NOMO-1 (cell line): Measurements from ENCODE around the gene PRPF6.

ENCODE experiments used
- DNase-seq, 2 experiments: peaks; one replicate each; lab custom pipeline; 2025; ENCODE audit not compliant: unreplicated experiment in 2 of 2; lab: John Stamatoyannopoulos, UW

Gene PRPF6

DNA sequence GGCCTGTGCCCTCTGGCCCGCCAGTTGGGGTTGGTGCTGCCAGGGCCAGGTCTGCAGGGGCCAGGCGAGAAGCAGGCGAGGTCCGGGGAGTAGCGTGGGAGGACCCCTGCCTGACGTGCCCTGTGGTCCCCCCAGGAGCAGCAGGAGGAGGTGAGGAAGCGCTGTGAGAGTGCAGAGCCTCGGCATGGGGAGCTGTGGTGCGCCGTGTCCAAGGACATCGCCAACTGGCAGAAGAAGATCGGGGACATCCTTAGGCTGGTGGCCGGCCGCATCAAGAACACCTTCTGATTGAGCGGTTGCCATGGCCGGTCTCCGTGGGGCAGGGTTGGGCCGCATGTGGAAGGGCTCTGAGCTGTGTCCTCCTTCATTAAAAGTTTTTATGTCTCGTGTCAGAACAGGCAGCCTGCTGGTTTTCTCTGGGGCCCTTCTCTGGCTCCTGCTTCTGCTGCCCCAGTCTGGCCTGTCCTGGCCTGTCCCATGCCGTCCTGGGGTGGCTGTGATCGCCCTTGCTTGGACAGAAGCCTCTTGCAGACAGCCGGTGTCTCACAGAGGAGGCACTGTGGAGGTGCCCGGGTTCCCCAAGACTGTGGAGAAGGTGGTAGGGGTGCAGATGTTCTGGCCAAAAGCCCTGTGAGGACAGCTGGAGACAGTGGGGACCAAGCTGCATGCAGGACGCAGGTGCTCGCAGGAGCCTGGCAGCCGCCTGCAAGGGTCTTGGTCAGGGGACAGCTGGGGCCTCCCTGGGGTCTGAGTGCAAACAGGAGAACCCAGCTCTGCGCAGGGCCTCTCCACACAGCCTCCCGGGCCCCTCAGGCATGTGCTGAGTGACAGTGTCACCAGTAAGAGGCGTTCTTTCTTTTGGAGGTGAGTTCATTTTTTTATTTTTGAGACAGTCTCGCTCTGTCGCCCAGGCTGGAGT, 52.0 kb downstream of the PRPF6 start:
- no peak for DNase-seq

DNA sequence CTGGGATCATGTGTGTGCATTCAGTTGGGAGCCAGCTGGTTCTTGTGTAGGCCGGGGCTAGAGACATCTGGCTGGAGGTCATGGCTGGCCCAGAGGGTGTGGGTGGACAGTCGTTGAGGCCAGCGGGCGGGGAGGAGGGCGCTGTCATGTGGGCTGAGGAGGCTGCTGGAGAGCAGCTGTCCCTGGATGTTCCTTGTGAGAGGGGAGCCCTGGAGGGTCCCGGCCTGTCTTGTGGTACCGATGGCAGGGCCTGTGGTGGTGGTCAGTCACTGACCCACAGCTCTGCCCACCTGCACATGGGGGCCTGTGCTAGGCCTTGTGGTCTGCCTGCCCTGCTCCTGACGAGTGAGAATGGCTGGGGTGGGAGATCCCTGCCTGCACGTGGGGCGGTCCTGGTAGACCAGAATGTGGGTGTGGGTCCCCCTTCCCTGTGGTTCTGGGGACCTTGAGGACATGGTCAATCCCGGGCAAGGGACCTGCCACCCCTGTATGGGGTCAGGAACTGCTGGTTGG, 53.1 kb downstream of the PRPF6 start:
- DNase-seq, result no peak

DNA sequence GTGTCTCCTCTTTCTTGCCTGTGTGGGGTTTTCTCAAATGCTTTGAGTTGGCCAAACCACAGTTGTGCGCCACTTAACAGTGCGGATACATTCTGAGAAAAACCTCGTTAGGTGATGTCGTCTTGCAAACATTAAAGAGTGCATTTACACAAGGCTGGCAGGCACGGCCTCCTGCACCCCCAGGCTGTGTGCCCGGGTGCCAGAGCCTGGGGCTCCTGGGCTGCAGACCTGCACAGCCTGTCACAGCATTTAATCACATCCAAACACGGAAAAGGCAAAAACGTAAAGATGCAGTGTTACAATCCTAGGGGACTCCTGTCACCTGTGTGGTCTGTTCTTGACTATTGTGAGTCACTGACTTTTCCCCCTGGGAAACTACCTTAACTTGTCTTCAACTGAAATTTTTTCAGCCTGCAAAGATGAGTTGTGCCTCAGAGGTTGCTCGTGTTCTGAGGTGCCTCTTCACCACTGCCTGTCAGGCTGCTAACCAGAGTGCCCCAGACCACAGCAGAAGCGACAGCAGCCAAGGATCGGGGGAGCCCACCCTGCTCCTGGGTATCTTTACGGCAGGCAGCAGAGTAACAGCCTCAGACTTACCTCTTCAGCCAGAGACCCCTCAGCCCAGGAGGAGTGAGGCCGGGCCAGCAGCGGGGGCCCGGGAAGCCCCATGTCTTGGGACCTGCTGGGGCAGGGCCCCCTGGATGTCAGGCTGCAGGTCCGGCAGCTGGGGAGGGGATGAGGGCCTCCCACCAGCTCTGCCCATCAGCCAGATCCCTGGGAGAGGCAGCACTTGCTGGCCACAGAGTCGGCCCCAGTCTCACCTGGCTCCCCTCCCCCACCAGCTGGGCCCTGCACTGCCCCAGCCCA, 54.4 kb downstream of the PRPF6 start:
- no peak for DNase-seq

DNA sequence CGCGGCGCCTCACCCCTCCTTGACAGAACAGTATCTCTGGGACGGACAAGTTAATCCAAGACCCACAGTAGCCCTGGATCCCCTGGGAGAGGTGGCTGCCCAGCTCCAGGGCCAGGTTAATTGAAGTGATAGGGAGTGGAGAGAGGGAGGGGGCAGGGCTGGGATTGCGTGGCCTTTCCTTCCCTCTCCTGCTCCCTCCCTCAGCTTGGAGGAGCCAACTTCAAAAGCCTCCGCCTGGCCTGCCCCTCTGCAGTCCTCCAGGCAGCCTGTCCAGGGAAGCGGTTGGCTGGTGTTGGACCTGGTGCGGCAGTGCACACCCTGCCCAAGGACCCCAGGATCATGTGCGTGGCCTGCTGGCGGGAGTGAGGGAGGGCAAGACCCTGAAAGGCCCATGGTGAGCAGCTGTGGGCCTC, 55.0 kb downstream of the PRPF6 start, which contains the start of gene C20orf204:
Gene C20orf204 (plus strand): TSS at position 250 of the 413 bp plus-strand sequence. CDS start 142 bp downstream, at position 392.
- no peak for DNase-seq

DNA sequence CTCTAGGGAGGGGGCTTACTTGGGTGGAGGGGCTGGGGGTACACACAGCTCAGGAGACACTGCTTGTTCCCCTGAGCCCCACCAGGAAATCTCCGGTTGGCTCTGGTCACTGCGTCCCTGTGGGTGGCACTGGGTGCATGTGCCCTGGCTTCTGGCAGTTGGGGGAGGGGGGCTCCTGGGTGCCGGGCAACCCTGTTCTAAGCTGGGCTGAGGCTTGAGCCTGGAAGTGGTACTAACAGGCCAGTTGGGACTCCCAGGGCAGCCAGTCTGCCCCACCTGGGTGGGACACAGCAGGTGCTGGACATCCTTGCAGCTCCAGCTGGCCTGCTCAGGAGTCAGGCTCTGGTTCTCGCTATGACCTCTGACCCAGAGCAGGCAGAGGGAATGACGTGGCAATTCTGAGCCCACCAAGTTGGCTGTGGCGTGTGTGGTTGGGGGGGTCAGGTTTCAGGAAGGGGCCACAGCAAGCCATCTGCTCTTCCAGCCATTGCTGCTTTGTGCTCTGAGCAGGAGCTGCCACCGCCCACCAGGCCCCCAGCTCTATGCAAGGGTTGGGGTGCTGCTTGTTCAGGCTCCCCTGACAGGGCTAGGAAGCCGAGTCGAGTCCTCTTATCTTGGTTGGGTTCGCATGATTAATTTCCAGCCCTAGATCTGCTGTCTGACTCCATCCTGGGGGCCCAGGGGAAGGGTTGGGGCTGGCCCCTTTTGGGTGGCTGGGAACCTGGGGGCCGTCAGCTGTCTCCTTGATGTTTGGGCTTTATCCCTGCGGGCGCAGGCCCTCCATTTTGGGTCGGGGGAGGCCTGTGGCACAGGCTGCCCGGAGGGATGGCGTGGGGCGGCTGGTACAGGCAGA, 55.6 kb downstream of the PRPF6 start:
- no peak for DNase-seq

DNA sequence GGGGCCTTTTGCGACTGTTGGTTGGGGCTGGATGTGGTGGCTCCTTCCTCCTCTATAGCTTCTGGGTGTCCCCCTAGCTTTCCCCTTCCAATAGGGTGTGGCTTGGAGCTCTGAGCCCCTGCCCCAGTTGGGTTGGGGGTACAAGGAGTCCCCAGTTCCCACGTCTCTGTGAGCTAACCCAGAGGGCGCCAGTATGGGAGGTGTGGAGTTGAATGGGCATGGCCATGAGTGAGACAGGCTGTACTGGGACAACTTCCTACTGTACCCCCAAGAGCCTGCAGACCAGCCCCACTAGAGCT, 56.2 kb downstream of the PRPF6 start:
- DNase-seq, result no peak

DNA sequence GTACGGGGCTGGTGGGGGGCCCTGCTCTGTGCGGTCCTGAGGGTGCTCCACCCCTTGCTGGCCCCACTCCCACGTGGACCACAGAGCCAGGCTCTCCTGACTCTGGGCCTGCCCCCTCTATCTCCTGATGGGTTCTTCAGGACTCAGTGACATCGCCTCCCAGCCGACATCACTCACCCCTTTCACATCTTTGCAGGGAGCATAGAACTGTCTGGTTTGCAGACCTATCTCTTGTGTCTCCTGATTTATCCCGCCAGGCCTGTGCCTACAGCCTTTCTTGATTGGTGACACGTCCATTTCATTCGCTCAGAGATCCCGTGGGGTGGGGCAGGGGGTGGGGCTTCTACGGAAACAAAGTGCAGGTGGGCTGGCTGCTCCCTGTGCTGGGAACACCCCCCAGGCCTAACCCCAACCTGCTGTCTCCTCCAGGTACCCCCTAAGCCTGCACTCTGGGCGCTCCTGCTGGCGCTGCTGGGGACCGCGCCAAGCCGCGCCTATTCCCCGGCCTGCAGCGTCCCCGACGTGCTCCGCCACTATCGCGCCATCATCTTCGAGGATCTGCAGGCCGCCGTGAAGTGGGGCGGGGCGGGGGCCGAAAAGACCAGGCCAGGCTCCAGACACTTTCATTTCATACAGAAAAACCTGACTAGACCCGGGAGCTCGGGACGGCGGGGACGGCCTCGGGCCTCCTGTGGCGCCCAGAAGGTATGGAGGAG, 56.7 kb downstream of the PRPF6 start:
- DNase-seq, result no peak

DNA sequence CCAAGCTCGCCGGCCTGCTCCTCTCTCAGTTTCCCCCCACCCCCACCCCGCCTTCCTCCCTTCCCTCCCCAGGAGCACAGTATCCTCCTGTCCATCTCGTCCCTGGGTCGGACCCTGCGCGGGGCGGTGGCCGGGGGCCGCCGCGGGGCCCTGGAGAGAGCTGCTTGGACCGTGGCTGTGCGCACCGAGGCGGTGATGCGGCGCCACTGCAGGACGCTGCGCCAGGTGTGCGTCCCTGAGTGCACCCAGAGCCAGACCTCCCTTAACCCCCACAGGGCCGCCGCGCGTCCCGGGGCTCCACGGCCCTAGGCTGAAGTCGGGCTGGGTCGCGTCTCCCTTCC, 57.3 kb downstream of the PRPF6 start:
- DNase-seq, result no peak

DNA sequence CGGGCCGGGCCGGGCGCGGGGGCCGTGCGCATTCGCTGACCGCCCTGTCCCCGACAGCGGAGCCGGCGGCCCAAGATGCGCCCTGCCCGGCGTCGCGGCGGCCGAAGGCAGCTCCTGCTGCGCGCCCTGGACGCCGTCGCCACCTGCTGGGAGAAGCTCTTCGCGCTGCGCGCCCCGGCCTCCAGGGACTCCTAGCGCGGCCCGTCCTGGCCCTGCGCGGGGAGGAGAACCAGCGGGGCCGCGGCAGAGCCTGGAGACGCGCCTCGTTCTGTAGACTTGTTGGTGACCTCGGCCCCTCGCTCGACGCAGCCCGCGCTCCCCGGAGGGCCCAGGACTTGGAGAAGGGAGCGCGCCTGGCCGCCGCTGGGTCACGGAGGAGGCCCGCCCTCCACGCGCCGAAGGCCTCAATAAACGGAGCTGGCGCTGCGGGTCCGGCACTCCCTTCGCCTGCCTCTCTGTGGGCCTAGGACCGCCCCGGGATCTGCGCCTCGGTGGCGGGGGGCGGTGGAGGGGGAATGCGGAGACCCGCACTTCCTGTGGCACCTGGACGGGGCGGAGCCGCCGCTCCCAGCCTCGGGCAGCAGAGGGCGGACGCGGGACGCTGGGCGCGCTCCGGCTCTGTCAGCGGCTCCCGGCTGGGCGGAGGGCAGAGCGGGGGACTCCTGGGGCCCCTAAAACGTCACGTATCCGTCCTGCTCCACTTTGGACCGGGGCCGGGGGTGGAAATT, 57.8 kb downstream of the PRPF6 start:
- DNase-seq, result peak; percentile 63 to 75

DNA sequence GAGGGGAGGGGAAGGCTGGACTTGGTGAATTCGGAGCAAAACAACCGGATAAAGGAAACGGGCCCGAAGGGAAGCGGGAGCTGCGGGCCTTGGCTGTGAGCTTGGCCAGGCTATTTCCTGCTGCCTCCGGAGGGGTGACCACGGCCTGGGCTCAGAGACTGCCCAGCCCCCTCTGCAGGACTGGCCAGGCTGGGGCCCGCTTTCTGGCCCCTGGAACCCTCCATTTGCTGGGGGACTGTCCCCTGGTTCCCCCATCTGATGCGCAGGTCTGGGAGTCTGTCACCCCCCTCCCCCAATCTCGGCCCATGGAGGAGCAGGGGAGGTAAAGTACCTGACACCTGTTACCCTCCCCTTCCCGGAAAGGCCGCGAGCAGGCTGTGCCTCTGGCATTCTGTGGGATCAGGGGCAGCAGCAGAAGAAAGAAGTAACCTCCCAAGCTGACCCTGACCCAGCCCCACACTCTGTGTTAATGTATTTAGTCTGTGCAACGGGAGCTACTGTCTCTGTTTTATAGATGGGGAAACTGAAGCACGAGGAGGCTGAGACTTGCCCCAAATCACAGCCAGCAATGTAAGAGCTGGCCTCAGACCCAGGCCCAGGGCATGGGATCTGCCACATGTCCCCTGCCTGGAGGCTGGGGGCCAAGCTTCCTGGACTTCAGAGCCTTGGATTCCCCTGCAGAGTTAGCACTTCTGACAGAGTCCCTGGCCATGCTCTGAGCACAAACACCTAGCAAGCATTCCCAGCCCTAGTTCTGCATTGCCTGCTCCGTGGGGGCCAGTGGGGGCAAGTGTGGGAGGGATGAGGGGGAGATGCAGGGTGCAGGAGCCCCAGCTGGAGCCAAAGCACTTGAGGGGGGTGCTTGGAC, 58.6 kb downstream of the PRPF6 start:
- no peak for DNase-seq

DNA sequence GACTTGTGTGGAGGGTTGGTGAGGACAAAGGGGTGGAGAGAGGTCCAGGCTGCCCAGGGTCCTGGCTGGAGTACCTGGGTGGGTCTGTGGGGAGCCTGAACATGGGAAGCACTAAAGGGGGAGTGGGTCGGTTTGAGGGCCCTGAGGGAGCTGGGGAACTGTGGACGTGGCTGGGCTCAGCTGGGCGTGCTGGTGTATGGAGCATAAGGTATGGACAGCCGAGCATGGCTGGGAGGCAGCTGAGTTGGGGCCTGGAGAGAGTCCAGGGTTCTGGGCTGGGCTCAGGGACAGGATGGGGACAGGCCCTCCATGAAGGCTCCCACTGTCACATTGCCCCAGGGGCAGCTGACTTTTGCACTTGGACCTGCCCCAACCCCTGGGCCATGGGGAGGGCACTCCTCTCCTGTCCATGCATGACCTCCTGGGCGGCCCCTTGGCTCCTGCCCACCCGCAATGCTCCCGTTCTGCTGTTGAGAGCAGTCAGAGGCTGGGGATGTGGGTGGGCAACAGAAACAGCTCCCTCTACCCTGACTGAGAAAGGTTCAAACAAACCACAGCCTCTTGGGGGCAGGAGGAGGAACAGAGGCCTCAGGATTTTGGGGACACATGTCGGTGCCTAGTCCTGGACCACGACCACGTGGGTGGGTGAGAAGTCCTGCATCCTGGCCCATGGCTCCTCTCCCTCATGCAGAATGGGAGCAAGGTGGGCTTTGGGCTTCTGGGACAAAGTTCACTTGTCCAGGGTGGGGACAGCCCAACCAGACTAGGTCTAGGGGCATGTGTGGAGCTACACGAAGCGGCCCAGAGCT, 59.5 kb downstream of the PRPF6 start:
- DNase-seq, result no peak

DNA sequence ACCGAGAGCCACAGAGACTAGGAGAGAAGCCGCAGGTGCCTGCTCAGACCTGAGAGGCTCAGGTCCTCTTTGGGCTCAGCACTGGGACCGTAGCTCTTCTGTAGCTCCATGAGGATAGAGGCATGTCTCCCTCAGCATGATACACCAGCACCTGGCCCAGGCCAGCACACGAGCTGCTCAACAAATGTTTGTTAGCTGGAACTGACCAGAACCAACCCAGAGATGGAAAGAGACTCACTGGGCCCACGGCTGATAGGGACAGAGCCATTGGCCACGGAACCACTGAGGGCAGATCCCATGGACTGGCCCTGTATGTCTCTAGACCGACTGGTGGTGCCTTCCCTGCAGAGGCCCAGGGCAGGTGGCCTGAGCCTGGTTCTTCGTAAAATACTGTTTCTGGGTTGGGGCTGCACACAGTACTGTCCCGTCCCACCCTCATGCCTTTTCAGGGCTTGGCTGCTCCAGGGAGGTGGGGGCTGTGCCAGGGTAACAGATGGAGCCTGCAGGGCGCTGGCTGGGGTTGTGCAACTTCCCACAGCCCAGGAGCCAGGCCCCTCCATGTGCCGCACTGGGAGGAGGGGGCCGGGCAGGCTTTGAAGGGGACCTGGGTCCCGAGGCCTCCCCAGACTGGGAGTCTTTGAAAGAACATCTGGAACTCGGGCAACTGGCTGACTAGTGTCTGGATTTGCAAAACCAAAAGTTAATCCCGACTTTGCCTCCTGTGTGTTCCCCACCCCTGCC, 60.3 kb downstream of the PRPF6 start:
- peak in 1 of 2 experiments; percentile 11 for DNase-seq

DNA sequence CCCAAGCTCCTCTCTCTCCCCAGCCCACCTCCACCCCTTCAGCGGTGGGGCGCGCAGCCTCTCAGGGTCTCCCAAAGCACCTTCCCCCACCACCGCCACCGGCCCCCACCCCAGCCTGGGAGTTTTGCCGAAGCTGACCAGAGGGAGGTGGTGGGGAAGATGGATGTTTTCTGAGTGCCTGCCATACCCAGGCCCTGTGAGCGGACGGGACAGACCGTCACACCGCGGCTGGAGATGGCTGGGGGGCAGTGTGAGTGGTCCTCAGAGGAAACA, 60.8 kb downstream of the PRPF6 start:
- no peak for DNase-seq

DNA sequence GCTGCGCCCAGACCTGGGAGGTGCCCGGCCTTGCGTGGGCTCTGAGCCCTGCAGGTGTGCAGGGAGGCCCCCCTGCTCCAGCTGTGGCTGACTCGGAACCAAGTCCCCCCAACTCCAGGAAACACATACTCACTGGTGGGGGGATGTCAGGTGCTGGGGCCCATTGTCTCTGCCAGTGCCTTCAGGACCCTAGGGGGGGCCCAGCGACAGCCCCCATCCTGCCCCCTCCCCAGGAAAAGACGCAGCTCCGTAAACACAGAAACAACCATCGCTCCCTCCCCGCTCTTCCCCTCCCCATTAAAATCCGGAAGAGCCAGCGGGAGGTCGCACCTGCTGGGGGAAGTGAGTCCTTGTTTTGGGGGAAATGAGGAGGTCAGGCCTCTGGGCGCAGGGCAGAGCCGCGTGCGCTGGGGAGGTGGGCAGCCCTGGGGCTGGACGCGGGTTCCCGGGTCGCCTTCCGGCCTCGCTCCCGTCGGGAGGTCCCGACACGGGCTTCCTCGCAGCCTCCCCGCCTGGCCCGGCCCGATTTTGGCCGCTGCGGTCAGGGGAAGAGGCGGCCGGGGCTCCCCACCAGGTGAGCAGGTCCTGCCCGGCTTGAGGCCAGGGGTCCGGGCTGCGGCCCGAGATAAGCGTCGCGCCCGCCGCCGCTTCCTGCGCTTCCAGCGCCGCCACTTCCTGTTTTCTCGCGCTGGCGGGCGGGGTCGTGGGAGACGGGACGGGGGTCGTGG, 61.3 kb downstream of the PRPF6 start:
- peak; percentile 18 to 39 for DNase-seq

DNA sequence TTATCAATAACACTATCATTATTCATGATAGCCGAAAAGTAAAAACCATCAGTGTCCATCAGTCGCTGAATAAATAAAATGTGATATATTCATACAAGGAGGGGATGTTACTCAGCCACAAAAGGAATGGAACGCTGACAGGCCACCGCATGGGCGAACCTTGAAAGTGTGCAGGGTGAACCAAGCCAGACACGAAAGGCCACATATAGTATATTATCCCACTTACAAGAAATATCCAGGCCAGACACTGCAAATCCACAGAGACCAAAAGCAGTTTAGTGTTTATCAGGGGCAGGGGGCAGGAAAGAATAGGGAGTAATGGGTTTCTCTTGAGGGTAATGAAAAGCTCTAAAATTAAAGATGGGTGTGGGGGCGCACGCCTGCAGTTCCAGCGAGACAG, 62.8 kb downstream of the PRPF6 start:
- no peak for DNase-seq

DNA sequence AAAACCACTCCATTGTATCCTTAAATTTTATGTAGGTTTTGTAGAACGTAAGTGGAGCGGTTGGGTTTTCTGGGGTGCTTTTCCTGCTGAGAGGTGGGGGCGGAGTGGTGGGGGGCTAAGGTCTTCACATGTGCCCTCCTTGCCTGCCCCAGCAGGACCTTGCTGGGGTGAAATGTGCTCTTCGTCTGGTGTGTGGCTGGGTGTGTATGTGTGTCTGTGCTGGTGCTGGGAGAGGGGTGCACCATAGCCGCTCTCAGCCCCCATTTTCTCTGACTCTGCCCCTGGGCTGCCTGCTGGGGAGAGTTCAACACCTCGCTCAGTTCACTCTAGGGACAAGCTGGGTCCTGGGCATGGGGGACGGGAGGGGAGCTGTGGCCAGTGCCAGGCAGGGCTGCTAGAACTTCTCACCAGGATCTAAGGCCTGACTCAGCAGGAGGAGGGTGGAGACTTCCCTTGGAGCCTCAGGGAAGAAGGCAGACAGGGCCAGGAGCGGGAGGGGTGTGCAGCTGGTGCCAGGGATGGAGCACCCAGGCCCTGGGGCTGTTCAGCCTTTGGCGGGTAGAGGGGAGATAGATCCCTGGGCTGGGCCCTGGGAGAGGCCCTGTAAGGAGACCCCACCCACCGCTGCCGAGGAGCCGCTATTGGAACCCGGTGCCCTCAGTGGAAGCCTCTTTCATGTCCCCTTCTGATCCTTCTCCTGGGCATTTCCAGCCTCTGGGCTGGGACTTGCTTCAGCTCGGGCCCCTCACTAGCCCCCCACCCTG, 63.7 kb downstream of the PRPF6 start:
- no peak for DNase-seq
